Mesenchymal stem cell (in vitro differentiated cells and primary cell): ENCODE measurements around the gene SVEP1.

Experiments
- DNase-seq: peaks from one replicate; pipeline ENCODE4 v3.0.0-alpha.2; 2013
- H2AFZ ChIP-seq: one replicate; pipeline ENCODE4 v1.6.1; 2013; ENCODE audit warnings: low read depth, mild to moderate bottlenecking, control low read depth, inconsistent platforms, low read length, moderate library complexity
- H2AK5ac ChIP-seq: 2 replicates; pipeline ENCODE4 v1.6.1; 2013; ENCODE audit warnings: low read length, moderate library complexity, mild to moderate bottlenecking, inconsistent platforms; ENCODE audit not compliant: severe bottlenecking
- H2BK120ac ChIP-seq: one replicate; pipeline ENCODE4 v1.6.1; 2013; ENCODE audit warnings: low read depth, mild to moderate bottlenecking, inconsistent platforms, low read length, moderate library complexity
- H2BK12ac ChIP-seq, 2 experiments: one replicate each; pipeline ENCODE4 v1.6.1; 2013; ENCODE audit warnings: inconsistent platforms in 2 of 2, low read length in 2 of 2, mild to moderate bottlenecking in 2 of 2, moderate library complexity in 2 of 2, control low read depth in 1 of 2
- H2BK15ac ChIP-seq: one replicate; pipeline ENCODE4 v1.6.1; 2013; ENCODE audit warnings: mild to moderate bottlenecking, low read depth, inconsistent platforms; ENCODE audit not compliant: poor library complexity, severe bottlenecking
- H2BK5ac ChIP-seq: 2 replicates; pipeline ENCODE4 v1.6.1; 2013; ENCODE audit warnings: low read depth, mild to moderate bottlenecking, low read length, control low read depth, inconsistent platforms; ENCODE audit not compliant: poor library complexity, severe bottlenecking
- H3K14ac ChIP-seq, 2 experiments: one replicate each; pipeline ENCODE4 v1.6.1; 2013; ENCODE audit warnings: inconsistent platforms in 2 of 2, low read length in 2 of 2, control low read depth in 1 of 2, mild to moderate bottlenecking in 1 of 2, moderate library complexity in 1 of 2
- H3K18ac ChIP-seq, 2 experiments: one replicate each; pipeline ENCODE4 v1.6.1; 2013; ENCODE audit warnings: inconsistent platforms in 2 of 2, low read length in 2 of 2, control low read depth in 1 of 2, low read depth in 1 of 2, mild to moderate bottlenecking in 1 of 2
- H3K23ac ChIP-seq, 2 experiments: one replicate each; pipeline ENCODE4 v1.6.1; 2013; ENCODE audit warnings: inconsistent platforms in 2 of 2, low read length in 2 of 2, mild to moderate bottlenecking in 2 of 2, moderate library complexity in 2 of 2, control low read depth in 1 of 2
- H3K27ac ChIP-seq: 2 replicates; pipeline ENCODE4 v1.5.1; 2013; ENCODE audit warnings: mild to moderate bottlenecking, moderate library complexity, low read length, control low read depth, inconsistent platforms; ENCODE audit not compliant: poor library complexity, severe bottlenecking
- H3K27me3 ChIP-seq, 2 experiments: 2 replicates each; pipeline versions ENCODE4 v1.6.1 to v1.7.0; 2013; ENCODE audit warnings: low read length in 2 of 2, mild to moderate bottlenecking in 2 of 2, moderate library complexity in 2 of 2, control low read depth in 1 of 2, inconsistent platforms in 1 of 2; ENCODE audit not compliant: control insufficient read depth in 1 of 2, insufficient read depth in 1 of 2
- H3K36me3 ChIP-seq, 2 experiments: 2 replicates each; pipeline versions ENCODE4 v1.6.1 to v1.7.0; 2013; ENCODE audit warnings: low read length in 2 of 2, control low read depth in 1 of 2, inconsistent platforms in 1 of 2, low read depth in 1 of 2, mild to moderate bottlenecking in 1 of 2; ENCODE audit not compliant: insufficient read depth in 2 of 2, control insufficient read depth in 1 of 2
- H3K4ac ChIP-seq, 2 experiments: one replicate each; pipeline ENCODE4 v1.6.1; 2013; ENCODE audit warnings: inconsistent platforms in 2 of 2, low read length in 2 of 2, mild to moderate bottlenecking in 2 of 2, moderate library complexity in 2 of 2, control low read depth in 1 of 2, low read depth in 1 of 2
- H3K4me1 ChIP-seq: 2 replicates; pipeline ENCODE4 v1.6.1; 2013; ENCODE audit warnings: low read depth, low read length, control low read depth; ENCODE audit not compliant: control insufficient read depth, insufficient read depth
- H3K4me2 ChIP-seq: 2 replicates; pipeline ENCODE4 v1.6.1; 2013; ENCODE audit warnings: low read length, mild to moderate bottlenecking, inconsistent platforms; ENCODE audit not compliant: poor library complexity, severe bottlenecking
- H3K4me3 ChIP-seq, 2 experiments: 2 replicates each; pipeline versions ENCODE4 v1.5.1 to v1.7.0; 2013; ENCODE audit warnings: low read length in 2 of 2, mild to moderate bottlenecking in 2 of 2, control low read depth in 1 of 2, low read depth in 1 of 2; ENCODE audit not compliant: insufficient read depth in 1 of 2
- H3K79me1 ChIP-seq: replicated peaks from 2 replicates; pipeline ENCODE4 v1.6.1; 2013; ENCODE audit warnings: mild to moderate bottlenecking, control low read depth, low read length, inconsistent platforms; ENCODE audit not compliant: poor library complexity, severe bottlenecking
- H3K9ac ChIP-seq: 2 replicates; pipeline ENCODE4 v1.7.0; 2013; ENCODE audit warnings: mild to moderate bottlenecking, low read length, moderate library complexity
- H3K9me3 ChIP-seq: 2 replicates; pipeline ENCODE4 v1.7.0; 2013; ENCODE audit warnings: mild to moderate bottlenecking, low read length; ENCODE audit not compliant: control insufficient read depth
- H4K8ac ChIP-seq: one replicate; pipeline ENCODE4 v1.6.1; 2013; ENCODE audit warnings: inconsistent platforms, mild to moderate bottlenecking, low read length, moderate library complexity
- H4K91ac ChIP-seq: one replicate; pipeline ENCODE4 v1.6.1; 2013; ENCODE audit warnings: mild to moderate bottlenecking, low read length, inconsistent platforms
- WGBS: methylation state at CpG from one replicate; pipeline ENCODE4 v1.1.7; 2013; ENCODE audit warnings: mixed read lengths; 5-methylcytosine and 5-hydroxymethylcytosine counted together

Gene SVEP1

GRCh38 chr9:110351009-110351467, 228.5 kb downstream of the SVEP1 start:
- H3K14ac ChIP-seq = no peak overlapping the region
- no peak overlapping the region for H2AFZ ChIP-seq
- H4K8ac ChIP-seq = no peak overlapping the region
- H2BK120ac ChIP-seq = no peak overlapping the region
- H3K27ac ChIP-seq = no peak overlapping the region
- H3K23ac ChIP-seq = no peak overlapping the region
- H4K91ac ChIP-seq = no peak overlapping the region
- no peak overlapping the region for H3K4ac ChIP-seq
- no peaks in the 10 kb centered on the region for H3K36me3 ChIP-seq
- no CpG with 5 or more reads among the region's 1 CpG for WGBS
- peak overlapping the region; percentile 16 for H3K9ac ChIP-seq
- H2AK5ac ChIP-seq = no peak overlapping the region
- H3K9me3 ChIP-seq = no peaks in the 10 kb centered on the region
- DNase-seq = peak; percentile 73
- H3K4me2 ChIP-seq = no peak overlapping the region
- H3K4me3 ChIP-seq = no peak overlapping the region
- no peak overlapping the region for H2BK5ac ChIP-seq
- no peak overlapping the region for H2BK15ac ChIP-seq
- H2BK12ac ChIP-seq = no peak overlapping the region
- H3K79me1 ChIP-seq = no peaks in the 10 kb centered on the region
- H3K4me1 ChIP-seq = no peaks in the 10 kb centered on the region
- H3K27me3 ChIP-seq = no peaks in the 10 kb centered on the region
- no peak overlapping the region for H3K18ac ChIP-seq

GRCh38 chr9:110346325-110346724, 233.2 kb downstream of the SVEP1 start:
- Histone ChIP-seq H3K4me3 (no peak overlapping the region), H3K4me2 (no peak overlapping the region), H3K27ac (no peak overlapping the region), H2BK120ac (no peak overlapping the region), H2AFZ (no peak overlapping the region), H3K14ac (no peak overlapping the region), H2BK15ac (no peak overlapping the region), H2AK5ac (no peak overlapping the region), H4K91ac (no peak overlapping the region), H2BK5ac (no peak overlapping the region), H3K4me1 (no peaks in the 10 kb centered on the region), H2BK12ac (no peak overlapping the region), H3K4ac (no peak overlapping the region), H3K27me3 (peaks cover 0 to 5% of the 10 kb centered on the region in 2 experiments), H3K9me3 (no peaks in the 10 kb centered on the region), H3K79me1 (no peaks in the 10 kb centered on the region), H3K9ac (no peak overlapping the region), H3K23ac (no peak overlapping the region), H4K8ac (no peak overlapping the region), H3K36me3 (no peaks in the 10 kb centered on the region), H3K18ac (no peak overlapping the region)
- DNase-seq = no peak
- 44% methylated on average over 2 of the region's 3 CpGs for WGBS

GRCh38 chr9:110344821-110345220, 234.7 kb downstream of the SVEP1 start:
- Histone ChIP-seq H3K36me3 (no peaks in the 10 kb centered on the region), H3K23ac (no peak overlapping the region), H3K4me1 (no peaks in the 10 kb centered on the region), H3K18ac (no peak overlapping the region), H4K8ac (no peak overlapping the region), H3K4me2 (no peak overlapping the region), H3K9ac (no peak overlapping the region), H3K27ac (no peak overlapping the region), H3K4me3 (no peak overlapping the region), H2BK5ac (no peak overlapping the region), H2AK5ac (no peak overlapping the region), H2BK12ac (no peak overlapping the region), H2AFZ (no peak overlapping the region), H3K9me3 (no peaks in the 10 kb centered on the region), H4K91ac (no peak overlapping the region), H3K4ac (no peak overlapping the region), H2BK120ac (no peak overlapping the region), H3K79me1 (no peaks in the 10 kb centered on the region), H3K14ac (no peak overlapping the region), H3K27me3 (peaks cover 0 to 5% of the 10 kb centered on the region in 2 experiments), H2BK15ac (no peak overlapping the region)
- WGBS = 91% methylated on average over 4 of the region's 6 CpGs
- no peak for DNase-seq

GRCh38 chr9:110343551-110343950, 236.0 kb downstream of the SVEP1 start:
- Histone ChIP-seq H2BK120ac (no peak overlapping the region), H3K9me3 (no peaks in the 10 kb centered on the region), H3K9ac (no peak overlapping the region), H3K79me1 (no peaks in the 10 kb centered on the region), H3K14ac (no peak overlapping the region), H3K27ac (no peak overlapping the region), H3K36me3 (no peaks in the 10 kb centered on the region), H4K8ac (no peak overlapping the region), H2BK5ac (no peak overlapping the region), H3K4me1 (no peaks in the 10 kb centered on the region), H2AFZ (no peak overlapping the region), H3K4ac (no peak overlapping the region), H3K18ac (no peak overlapping the region), H4K91ac (no peak overlapping the region), H2AK5ac (no peak overlapping the region), H3K27me3 (peaks cover 0 to 5% of the 10 kb centered on the region in 2 experiments), H3K4me2 (no peak overlapping the region), H2BK12ac (no peak overlapping the region), H3K4me3 (no peak overlapping the region), H3K23ac (no peak overlapping the region), H2BK15ac (no peak overlapping the region)
- WGBS = 85% methylated on average over 5 of the region's 5 CpGs
- DNase-seq = no peak
